Cardiac fibroblast (primary cell): ENCODE data around the gene CD68.
"Not testable (repeated sequence)": the region's sequence is repeated elsewhere in the genome, so short reads cannot be mapped to it uniquely, and the experiment has no call there.

Experiments used
- DNase-seq, 2 donors: peaks; one replicate each; pipeline versions ENCODE4 v3.0.0 to v3.0.0-alpha.2; 2010; ENCODE audit warnings: low read depth in 2 of 2
- H3K4me3 ChIP-seq, 2 donors: replicated peaks in 1 of 2; 1 replicate in 1 of 2; 2 replicates in 1 of 2; pipeline ENCODE4 v1.5.1; 2011; ENCODE audit warnings: low read depth in 2 of 2, low read length in 2 of 2, mild to moderate bottlenecking in 2 of 2, moderate library complexity in 1 of 2
- CTCF ChIP-seq: IDR thresholded peaks from one replicate; pipeline ENCODE4 v1.5.1; 2011; ENCODE audit warnings: low read depth, mild to moderate bottlenecking, low read length, inconsistent platforms

CD68 gene

GRCh38 chr17:7589204-7589868 lies 9.9 kb downstream of the CD68 start:
- TF ChIP-seq CTCF = peak; percentile 88
- no peak overlapping the region for H3K4me3 ChIP-seq
- peak; percentile 89 for DNase-seq

- peak in 1 of 2 donors; percentile 66 for DNase-seq
- no peak within 1 kb of the TSS for H3K4me3 ChIP-seq
- no peak for TF ChIP-seq CTCF
Measured at GRCh38 chr17:7589891-7590691, 10.7 kb downstream of the CD68 start, which contains the start of gene SOX15. Gene SOX15 (minus strand): TSS chr17:7590094. CDS start chr17:7589676, 418 bp downstream.

GRCh38 chr17:7590743-7591142 lies 11.3 kb downstream of the CD68 start:
- DNase-seq = peak in 1 of 2 donors; percentile 66
- H3K4me3 ChIP-seq = no peak overlapping the region
- no peak for TF ChIP-seq CTCF

- TF ChIP-seq CTCF = no peak
- no peak for DNase-seq
- no peak overlapping the region for H3K4me3 ChIP-seq
Measured at GRCh38 chr17:7591596-7591995, 12.2 kb downstream of the CD68 start.

GRCh38 chr17:7592422-7593021 lies 13.1 kb downstream of the CD68 start:
- TF ChIP-seq CTCF = no peak
- no peak for DNase-seq
- no peak overlapping the region for H3K4me3 ChIP-seq

GRCh38 chr17:7593296-7593695 lies 13.9 kb downstream of the CD68 start:
- no peak for DNase-seq
- TF ChIP-seq CTCF = no peak
- no peak overlapping the region for H3K4me3 ChIP-seq

- not testable (repeated sequence) for H3K4me3 ChIP-seq, DNase-seq
Measured at GRCh38 chr17:7597561-7597960, 18.1 kb downstream of the CD68 start.
